PC-3 (cell line): ENCODE measurements around the gene MOB1B. TPM values are rescaled to one million over a fixed set of nuclear protein-coding genes. Genes with fewer than 3 reads are reported as not detected.
"Not testable (repeated sequence)": the region's sequence is repeated elsewhere in the genome, so short reads cannot be mapped to it uniquely, and the experiment has no call there.

ENCODE experiments used
- ATAC-seq: fragments of 200-7000 bp; cut with Tn5 transposase; 2 replicates; pipeline ENCODE4 v1.9.1; 2020; ENCODE audit warnings: mild to moderate bottlenecking, moderate library complexity
- BruUV-seq: library from RNA; stranded (reverse); fragments of 400-500 nt; replicated peaks from 2 replicates; lab custom pipeline; 2021; lab: Mats Ljungman, UMichigan
- CTCF ChIA-PET: fragments of 300-600 bp; sonication (Branson Sonifier 250); formaldehyde crosslinking; loops from one replicate; lab custom pipeline; 2022; ENCODE audit warnings: antibody characterized with exemption; lab: Charles Lee
- POLR2A ChIA-PET: fragments of 300-600 bp; sonication (Branson Sonifier 250); formaldehyde crosslinking; loops from one replicate; lab custom pipeline; 2022; ENCODE audit warnings: antibody characterized with exemption; ENCODE audit not compliant: unreplicated experiment; lab: Charles Lee
- DNase-seq: peaks from one replicate; pipeline ENCODE4 v3.0.0-alpha.2; 2015
- H2AFZ ChIP-seq: fragments of 300-600 bp; sonication (generic); 2 replicates; pipeline ENCODE4 v1.6.0; 2016; ENCODE audit warnings: antibody characterized with exemption, low read length
- H3F3A ChIP-seq: fragments of 300-600 bp; sonication (generic); one replicate; pipeline ENCODE4 v1.6.0; 2017; ENCODE audit warnings: antibody characterized with exemption, low read length, control low read depth, mild to moderate bottlenecking; ENCODE audit not compliant: unreplicated experiment
- H3K27ac ChIP-seq: fragments of 300-600 bp; sonication (generic); 2 replicates; pipeline ENCODE4 v1.5.1; 2016; ENCODE audit warnings: mild to moderate bottlenecking, low read length
- H3K27me3 ChIP-seq: fragments of 300-600 bp; sonication (generic); 2 replicates; pipeline ENCODE4 v1.6.1; 2016; ENCODE audit warnings: low read length, mixed read lengths
- H3K36me3 ChIP-seq: fragments of 300-600 bp; sonication (generic); 2 replicates; pipeline ENCODE4 v1.6.1; 2016; ENCODE audit warnings: low read depth, mixed run types, low read length, mixed read lengths
- H3K4me1 ChIP-seq: fragments of 300-600 bp; sonication (generic); 2 replicates; pipeline ENCODE4 v1.5.1; 2016; ENCODE audit warnings: low read length; ENCODE audit not compliant: insufficient read depth
- H3K4me2 ChIP-seq: fragments of 300-600 bp; sonication (generic); 2 replicates; pipeline ENCODE4 v1.6.0; 2016; ENCODE audit warnings: low read length
- H3K4me3 ChIP-seq: fragments of 300-600 bp; sonication (generic); 2 replicates; pipeline ENCODE4 v1.5.1; 2016; ENCODE audit warnings: mild to moderate bottlenecking, low read length, mixed read lengths
- H3K79me2 ChIP-seq: fragments of 300-600 bp; sonication (generic); 2 replicates; pipeline ENCODE4 v1.6.1; 2017; ENCODE audit warnings: low read length, mixed read lengths
- H3K9ac ChIP-seq: fragments of 300-600 bp; sonication (generic); 2 replicates; pipeline ENCODE4 v1.6.0; 2016; ENCODE audit warnings: mild to moderate bottlenecking, low read length
- H3K9me2 ChIP-seq: fragments of 300-600 bp; sonication (generic); replicated peaks from 2 replicates; pipeline ENCODE4 v1.6.1; 2016; ENCODE audit warnings: mixed run types, low read length, mixed read lengths
- H3K9me3 ChIP-seq: fragments of 300-600 bp; sonication (generic); 2 replicates; pipeline ENCODE4 v1.6.1; 2016; ENCODE audit warnings: low read length, mixed read lengths
- H4K20me1 ChIP-seq: fragments of 300-600 bp; sonication (generic); 2 replicates; pipeline ENCODE4 v1.6.1; 2016; ENCODE audit warnings: low read length, mixed read lengths
- EZH2 ChIP-seq: fragments of 300-600 bp; sonication (generic); IDR thresholded peaks from one replicate; pipeline ENCODE4 v1.6.1; 2017; ENCODE audit warnings: antibody characterized with exemption, mild to moderate bottlenecking, low read length; ENCODE audit not compliant: unreplicated experiment
- EZH2phosphoT487 ChIP-seq: fragments of 300-600 bp; sonication (generic); IDR thresholded peaks from 2 replicates; pipeline ENCODE4 v1.6.1; 2018; ENCODE audit warnings: mild to moderate bottlenecking, antibody characterized with exemption, low read length, borderline replicate concordance
- intact Hi-C: fragments of 100-400 bp; cut with micrococcal nuclease; formaldehyde crosslinking; loops from 2 replicates; pipeline ENCODE4 v1.9.0; 2023
- total RNA-seq: library from RNA; depleted of rRNA; stranded (reverse); fragments of >200 nt; gene quantifications from 2 replicates; pipeline ENCODE4 v1.2.3, GENCODE V29; 2014
- TF ChIP-seq, protein P1 (sequence below): fragments of 300-600 bp; sonication (generic); conservative IDR thresholded peaks from 2 replicates; pipeline ENCODE4 v1.5.1; 2017; ENCODE audit warnings: antibody characterized with exemption, low read depth, mild to moderate bottlenecking, low read length

Gene MOB1B
- total RNA-seq, 1 experiment from 2014 or later: 11.4 TPM

GRCh38 chr4:71004281-71004851 is 102.2 kb downstream of the MOB1B start:
- ChIA-PET CTCF (no interaction called here), POLR2A (no interaction called here)
- intact Hi-C loops: no loop called here
- Histone ChIP-seq H3K4me2 (no peak overlapping the region), H3K27ac (no peak overlapping the region), H3K4me3 (no peak overlapping the region), H4K20me1 (no peaks in the 10 kb centered on the region), H3K79me2 (peaks cover 47% of the 10 kb centered on the region), H3K4me1 (no peaks in the 10 kb centered on the region), H3K36me3 (no peaks in the 10 kb centered on the region), H3K9ac (no peak overlapping the region), H2AFZ (no peak overlapping the region), H3K9me2 (no peaks in the 10 kb centered on the region), H3F3A (no peaks in the 10 kb centered on the region), H3K27me3 (no peaks in the 10 kb centered on the region), H3K9me3 (no peaks in the 10 kb centered on the region)
- TF ChIP-seq EZH2phosphoT487: no peak
- no peak for TF ChIP-seq EZH2
- TF ChIP-seq, protein P1, sequence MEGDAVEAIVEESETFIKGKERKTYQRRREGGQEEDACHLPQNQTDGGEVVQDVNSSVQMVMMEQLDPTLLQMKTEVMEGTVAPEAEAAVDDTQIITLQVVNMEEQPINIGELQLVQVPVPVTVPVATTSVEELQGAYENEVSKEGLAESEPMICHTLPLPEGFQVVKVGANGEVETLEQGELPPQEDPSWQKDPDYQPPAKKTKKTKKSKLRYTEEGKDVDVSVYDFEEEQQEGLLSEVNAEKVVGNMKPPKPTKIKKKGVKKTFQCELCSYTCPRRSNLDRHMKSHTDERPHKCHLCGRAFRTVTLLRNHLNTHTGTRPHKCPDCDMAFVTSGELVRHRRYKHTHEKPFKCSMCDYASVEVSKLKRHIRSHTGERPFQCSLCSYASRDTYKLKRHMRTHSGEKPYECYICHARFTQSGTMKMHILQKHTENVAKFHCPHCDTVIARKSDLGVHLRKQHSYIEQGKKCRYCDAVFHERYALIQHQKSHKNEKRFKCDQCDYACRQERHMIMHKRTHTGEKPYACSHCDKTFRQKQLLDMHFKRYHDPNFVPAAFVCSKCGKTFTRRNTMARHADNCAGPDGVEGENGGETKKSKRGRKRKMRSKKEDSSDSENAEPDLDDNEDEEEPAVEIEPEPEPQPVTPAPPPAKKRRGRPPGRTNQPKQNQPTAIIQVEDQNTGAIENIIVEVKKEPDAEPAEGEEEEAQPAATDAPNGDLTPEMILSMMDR: no peak
- ATAC-seq (no peak), DNase-seq (no peak)
- BruUV-seq: no TSS peak

GRCh38 chr4:71005025-71005424 is 102.9 kb downstream of the MOB1B start:
- H3K9me2 ChIP-seq, H3K27ac ChIP-seq, BruUV-seq, intact Hi-C loops, CTCF ChIA-PET, H3F3A ChIP-seq, H3K9me3 ChIP-seq, H4K20me1 ChIP-seq, H3K4me3 ChIP-seq, H3K9ac ChIP-seq, H3K4me1 ChIP-seq, DNase-seq, H2AFZ ChIP-seq, H3K27me3 ChIP-seq, H3K4me2 ChIP-seq, POLR2A ChIA-PET, ATAC-seq, H3K36me3 ChIP-seq: not testable (repeated sequence)
- H3K79me2 ChIP-seq: peaks cover 43% of the 10 kb centered on the region

GRCh38 chr4:71006203-71006907 is 104.2 kb downstream of the MOB1B start:
- H3K4me3 ChIP-seq: no peak overlapping the region
- DNase-seq: no peak
- no peaks in the 10 kb centered on the region for H3K9me3 ChIP-seq
- no peaks in the 10 kb centered on the region for H3K27me3 ChIP-seq
- no peaks in the 10 kb centered on the region for H3K9me2 ChIP-seq
- BruUV-seq: no TSS peak
- H3K36me3 ChIP-seq: no peaks in the 10 kb centered on the region
- peaks cover 36% of the 10 kb centered on the region for H3K79me2 ChIP-seq
- 0 out of 2 replicates have a peak, but pooled peaks cover 5% of the 10 kb centered on the region for H3K4me1 ChIP-seq
- no peak overlapping the region for H3K27ac ChIP-seq
- TF ChIP-seq, protein P1: no peak
- no peak for TF ChIP-seq EZH2
- no peak for TF ChIP-seq EZH2phosphoT487
- ATAC-seq: no peak
- ChIA-PET CTCF (no interaction called here), POLR2A (no interaction called here)
- no peak overlapping the region for H3K4me2 ChIP-seq
- no peaks in the 10 kb centered on the region for H3F3A ChIP-seq
- H4K20me1 ChIP-seq: no peaks in the 10 kb centered on the region; the same call in 1 of the 2 replicates
- no peak overlapping the region for H2AFZ ChIP-seq
- H3K9ac ChIP-seq: no peak overlapping the region
- intact Hi-C loops: no loop called here
